Kidney epithelial cell (primary cell): ENCODE data around the gene GRIN3B. TPM values are rescaled to one million over a fixed set of nuclear protein-coding genes. Genes with fewer than 3 reads are reported as not detected.

Experiments used
- DNase-seq: peaks from one replicate; pipeline ENCODE4 v3.0.0-alpha.2; 2010; ENCODE audit warnings: low read depth
- H3K27me3 ChIP-seq: 2 replicates; pipeline ENCODE4 v1.6.0; 2011; ENCODE audit warnings: low read length; ENCODE audit not compliant: control insufficient read depth, insufficient read depth
- H3K36me3 ChIP-seq: 2 replicates; pipeline ENCODE4 v1.5.1; 2011; ENCODE audit warnings: low read length; ENCODE audit not compliant: control insufficient read depth, insufficient read depth
- H3K4me3 ChIP-seq: 2 replicates; pipeline ENCODE4 v1.5.1; 2011; ENCODE audit warnings: low read depth, mild to moderate bottlenecking, control low read depth, low read length
- CTCF ChIP-seq: IDR thresholded peaks from 2 replicates; pipeline ENCODE4 v1.5.1; 2011; ENCODE audit warnings: mild to moderate bottlenecking, moderate library complexity, low read length, control low read depth, inconsistent platforms; ENCODE audit not compliant: insufficient read depth, poor library complexity, severe bottlenecking
- total RNA-seq: library from RNA; depleted of rRNA; stranded (reverse); fragments of >200 nt; gene quantifications from 2 replicates; pipeline ENCODE4 v1.2.3, GENCODE V29; 2015

GRIN3B gene
- total RNA-seq, 1 donor from 2014 or later: 0.08 TPM

DNA sequence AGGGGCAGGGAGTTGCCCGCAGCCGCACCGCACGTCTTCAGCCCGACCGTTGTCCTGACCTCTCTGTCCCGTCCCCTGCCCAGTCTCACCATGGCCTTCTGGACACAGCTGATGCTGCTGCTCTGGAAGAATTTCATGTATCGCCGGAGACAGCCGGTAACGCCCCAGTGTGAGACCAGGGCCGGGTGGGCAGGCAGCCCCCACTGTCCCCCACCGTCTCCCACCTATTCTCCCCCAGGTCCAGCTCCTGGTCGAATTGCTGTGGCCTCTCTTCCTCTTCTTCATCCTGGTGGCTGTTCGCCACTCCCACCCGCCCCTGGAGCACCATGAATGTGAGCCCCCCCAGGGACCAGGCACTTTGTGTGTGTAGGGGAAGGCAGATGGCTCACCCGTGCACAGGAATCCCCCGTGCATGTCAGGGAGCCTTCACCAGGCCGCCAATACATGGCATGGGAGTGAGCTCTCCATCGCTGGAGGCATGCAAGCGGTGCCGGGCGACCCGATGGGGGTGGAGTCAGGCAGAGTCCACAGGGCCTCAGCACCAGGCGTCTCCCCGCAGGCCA is 41.1 kb downstream of the GRIN3B start:
- Histone ChIP-seq H3K36me3 (peaks cover 1% of the 10 kb centered on the region), H3K27me3 (no peaks in the 10 kb centered on the region), H3K4me3 (peak overlapping the region; percentile 66)
- DNase-seq: no peak
- no peak for TF ChIP-seq CTCF

GRCh38 chr19:1041835-1042685 is 41.8 kb downstream of the GRIN3B start:
- no peak for TF ChIP-seq CTCF
- no peak for DNase-seq
- Histone ChIP-seq H3K4me3 (no peak overlapping the region), H3K36me3 (peaks cover 1% of the 10 kb centered on the region), H3K27me3 (no peaks in the 10 kb centered on the region)

DNA sequence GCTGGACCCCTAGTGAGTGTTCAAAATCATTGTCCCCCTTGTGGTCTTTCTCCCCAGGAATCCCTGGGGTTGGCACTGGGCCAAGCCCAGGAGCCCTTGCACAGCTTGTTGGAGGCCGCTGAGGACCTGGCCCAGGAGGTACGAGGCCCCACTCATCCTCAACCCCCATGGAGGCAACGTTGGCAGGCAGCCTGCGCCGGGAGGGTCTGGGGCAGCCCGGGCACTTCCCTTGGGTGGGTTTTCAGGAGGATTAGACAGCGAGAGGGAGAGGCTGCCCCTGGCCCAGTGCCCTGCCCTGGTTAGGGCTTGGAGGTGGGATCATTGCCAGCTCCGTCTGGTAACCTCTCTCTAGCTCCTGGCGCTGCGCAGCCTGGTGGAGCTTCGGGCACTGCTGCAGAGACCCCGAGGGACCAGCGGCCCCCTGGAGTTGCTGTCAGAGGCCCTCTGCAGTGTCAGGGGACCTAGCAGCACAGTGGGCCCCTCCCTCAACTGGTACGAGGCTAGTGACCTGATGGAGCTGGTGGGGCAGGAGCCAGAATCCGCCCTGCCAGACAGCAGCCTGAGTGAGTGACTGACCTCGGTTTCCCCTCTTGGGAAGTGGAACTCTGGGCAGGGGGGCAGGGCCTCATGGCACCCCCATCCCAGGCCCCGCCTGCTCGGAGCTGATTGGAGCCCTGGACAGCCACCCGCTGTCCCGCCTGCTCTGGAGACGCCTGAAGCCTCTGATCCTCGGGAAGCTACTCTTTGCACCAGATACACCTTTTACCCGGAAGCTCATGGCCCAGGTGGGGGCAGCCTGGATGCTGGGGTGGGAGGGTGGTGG is 42.7 kb downstream of the GRIN3B start:
- peaks cover 1% of the 10 kb centered on the region for H3K36me3 ChIP-seq
- TF ChIP-seq CTCF: no peak
- DNase-seq: no peak
- no peaks in the 10 kb centered on the region for H3K27me3 ChIP-seq
- no peak overlapping the region for H3K4me3 ChIP-seq

DNA sequence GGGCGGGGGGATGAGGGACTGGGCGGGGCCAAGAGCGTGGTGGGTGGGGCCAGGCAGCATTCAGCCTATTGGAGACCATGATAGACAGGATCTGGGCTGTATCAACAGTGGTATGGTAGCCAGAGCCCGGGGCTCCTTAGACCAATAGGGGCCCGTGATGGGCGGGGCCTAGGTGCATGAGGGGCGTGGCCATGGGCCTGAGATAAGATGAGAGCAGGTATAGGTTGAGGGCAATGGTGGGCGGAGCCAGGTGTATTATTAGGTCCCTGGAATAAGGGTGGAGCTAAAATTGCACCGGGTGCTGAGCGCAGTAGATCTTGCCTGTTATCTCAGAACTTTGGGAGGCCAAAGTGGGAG is 45.0 kb downstream of the GRIN3B start:
- TF ChIP-seq CTCF: no peak
- H3K27me3 ChIP-seq: no peaks in the 10 kb centered on the region
- H3K4me3 ChIP-seq: no peak overlapping the region
- DNase-seq: no peak
- no peaks in the 10 kb centered on the region for H3K36me3 ChIP-seq

GRCh38 chr19:1046117-1046626 is 46.0 kb downstream of the GRIN3B start:
- Histone ChIP-seq H3K27me3 (no peaks in the 10 kb centered on the region), H3K4me3 (no peak overlapping the region), H3K36me3 (no peaks in the 10 kb centered on the region)
- DNase-seq: no peak
- no peak for TF ChIP-seq CTCF
